ENCODE results near the gene SELE.

The SELE gene

GRCh38 chr1:169681140-169681539 is 52.7 kb downstream of the SELE start:
- DNase-seq (ENCODE audit: low spot score) = no peak

GRCh38 chr1:169680377-169681019 is 53.4 kb downstream of the SELE start:
- no peak for DNase-seq (ENCODE audit: low spot score)

GRCh38 chr1:169679692-169680091 is 54.2 kb downstream of the SELE start:
- DNase-seq (ENCODE audit: low spot score) = no peak

- DNase-seq (ENCODE audit: low spot score) = no peak
Measured at GRCh38 chr1:169676001-169676400, 57.9 kb downstream of the SELE start.

All from activated CD4-positive, alpha-beta T cell treated with anti-CD3 and anti-CD28 coated beads, Interleukin-2, Interleukin-4, amounts not matched to agents 100 ng/mL and 50 ng/mL, durations not matched to agents 16 hours and 8 hours (primary cell).